Panc1 (cell line): ENCODE results near the gene NHEJ1. TPM values are rescaled to one million over a fixed set of nuclear protein-coding genes. Genes with fewer than 3 reads are reported as not detected.
A peak's percentile ranks its signal among the peaks of the same experiment; 100 is the strongest.

ENCODE experiments used
- ATAC-seq: fragments of 200-7000 bp; cut with Tn5 transposase; 2 replicates; pipeline ENCODE4 v1.9.1; 2020; ENCODE audit warnings: mild to moderate bottlenecking, moderate library complexity
- BruUV-seq: library from RNA; stranded (reverse); fragments of 400-500 nt; replicated peaks from 2 replicates; lab custom pipeline; 2021; lab: Mats Ljungman, UMichigan
- CTCF ChIA-PET: fragments of 300-600 bp; sonication (Branson Sonifier 250); formaldehyde crosslinking; loops from one replicate; lab custom pipeline; 2022; ENCODE audit warnings: antibody characterized with exemption; lab: Charles Lee
- POLR2A ChIA-PET: fragments of 300-600 bp; sonication (Branson Sonifier 250); formaldehyde crosslinking; loops from one replicate; lab custom pipeline; 2022; ENCODE audit warnings: antibody characterized with exemption; lab: Charles Lee
- DNase-seq: peaks from one replicate; pipeline ENCODE4 v3.0.0-alpha.2; 2010; ENCODE audit warnings: low read depth, low spot score
- H3K27ac ChIP-seq: 2 replicates; pipeline ENCODE4 v1.5.1; 2011; ENCODE audit warnings: mild to moderate bottlenecking, low read length, inconsistent platforms
- H3K27me3 ChIP-seq: fragments of 200-500 bp; sonication (Bioruptor generic); 2 replicates; pipeline ENCODE4 v1.6.0; 2014; ENCODE audit warnings: low read length, inconsistent platforms; ENCODE audit not compliant: control insufficient read depth, insufficient read depth
- H3K36me3 ChIP-seq: fragments of 200-500 bp; sonication (Bioruptor generic); 2 replicates; pipeline ENCODE4 v1.5.1; 2014; ENCODE audit warnings: inconsistent platforms, mild to moderate bottlenecking, low read length, moderate library complexity; ENCODE audit not compliant: control insufficient read depth, insufficient read depth
- H3K4me1 ChIP-seq: 2 replicates; pipeline ENCODE4 v1.5.1; 2011; ENCODE audit warnings: inconsistent platforms, mild to moderate bottlenecking, low read length, moderate library complexity; ENCODE audit not compliant: control insufficient read depth, insufficient read depth
- H3K4me3 ChIP-seq, 2 experiments: 2 replicates each; pipeline ENCODE4 v1.5.1; 2011 to 2012; ENCODE audit warnings: low read depth in 2 of 2, low read length in 2 of 2, mild to moderate bottlenecking in 2 of 2, inconsistent platforms in 1 of 2, moderate library complexity in 1 of 2
- H3K9me3 ChIP-seq: fragments of 200-500 bp; sonication (Bioruptor generic); 2 replicates; pipeline ENCODE4 v1.5.1; 2014; ENCODE audit warnings: low read depth, mild to moderate bottlenecking, inconsistent platforms, low read length, moderate library complexity; ENCODE audit not compliant: control insufficient read depth, insufficient read depth
- CTCF ChIP-seq: fragments of 450-650 bp; IDR thresholded peaks from 2 replicates; pipeline ENCODE4 v1.5.1; 2017; ENCODE audit warnings: mild to moderate bottlenecking
- POLR2AphosphoS5 ChIP-seq: IDR thresholded peaks from 2 replicates; pipeline ENCODE4 v1.6.1; 2012; ENCODE audit warnings: mild to moderate bottlenecking, low read depth, low read length, moderate library complexity
- REST ChIP-seq, 2 experiments: IDR thresholded peaks; 2 replicates each; pipeline ENCODE4 v1.6.1; 2011 to 2012; ENCODE audit warnings: low read depth in 2 of 2, control low read depth in 1 of 2, low read length in 1 of 2, mild to moderate bottlenecking in 1 of 2, moderate library complexity in 1 of 2; ENCODE audit not compliant: insufficient read depth in 1 of 2
- SIN3A ChIP-seq: IDR thresholded peaks from 2 replicates; pipeline ENCODE4 v1.6.1; 2012; ENCODE audit warnings: low read depth, mild to moderate bottlenecking, low read length, moderate library complexity, borderline replicate concordance; ENCODE audit not compliant: insufficient read depth
- TCF7L2 ChIP-seq: IDR thresholded peaks from 2 replicates; pipeline ENCODE4 v1.6.1; 2011; ENCODE audit warnings: mild to moderate bottlenecking, low read depth, low read length, inconsistent platforms
- in situ Hi-C: cut with HindIII; loops from 2 replicates; pipeline ENCODE4 v1.10.0; 2016; ENCODE audit warnings: low sequenced_read_pairs, low pct_unique_long_range_greater_than_20kb
- intact Hi-C: fragments of 100-400 bp; cut with micrococcal nuclease; formaldehyde crosslinking; loops from one replicate; pipeline ENCODE4 v1.10.0; 2022; ENCODE audit not compliant: unreplicated experiment
- total RNA-seq: library from RNA; stranded (reverse); gene quantifications from one replicate; pipeline ENCODE4 v1.2.1, GENCODE V29; 2021; ENCODE audit not compliant: unreplicated experiment

The NHEJ1 gene
- total RNA-seq, 1 experiment from 2014 or later: 18.2 TPM

- no TSS peak for BruUV-seq
- DNase-seq (no peak), ATAC-seq (no peak)
- ChIA-PET POLR2A (interaction anchor here (0.6 kb wide), 1 partner anchor 19 kb away, joined by 4 read pairs; no protein-coding TSS in a partner anchor), CTCF (interaction anchor here (1.6 kb wide), 1 partner anchor 128 kb away, joined by 4 read pairs; no protein-coding TSS in a partner anchor)
- H3K9me3 ChIP-seq: no peaks in the 10 kb centered on the region
- H3K4me3 ChIP-seq: no peak overlapping the region
- intact Hi-C loops: loop anchor here (5.0 to 10.0 kb wide), 4 partner anchors 100 to 303 kb away; partner anchors contain the start of genes CRYBA2 and WNT6
- H3K36me3 ChIP-seq: no peaks in the 10 kb centered on the region
- H3K27me3 ChIP-seq: no peaks in the 10 kb centered on the region
- H3K27ac ChIP-seq: no peak overlapping the region
- in situ Hi-C loops: no loop called here
- H3K4me1 ChIP-seq: peaks cover 5% of the 10 kb centered on the region
- TF ChIP-seq SIN3A (no peak), CTCF (no peak), TCF7L2 (no peak), REST (IDR thresholded peaks at IDR 0.05; ENCODE audit: insufficient read depth in 1 of 2, low read depth in 2 of 2, low read length in 1 of 2) (no peak), POLR2AphosphoS5 (no peak)
Observed at GRCh38 chr2:219157396-219157795, 3.2 kb downstream of the NHEJ1 start.

GRCh38 chr2:219155054-219155644 is 5.5 kb downstream of the NHEJ1 start:
- Histone ChIP-seq H3K9me3 (no peaks in the 10 kb centered on the region), H3K27ac (no peak overlapping the region), H3K36me3 (no peaks in the 10 kb centered on the region), H3K4me1 (peaks cover 5% of the 10 kb centered on the region), H3K27me3 (no peaks in the 10 kb centered on the region), H3K4me3 (no peak overlapping the region)
- peak; percentile 72 for ATAC-seq
- intact Hi-C loops (loop anchor here (5.0 to 10.0 kb wide), 4 partner anchors 98 to 300 kb away; partner anchors contain the start of genes CRYBA2 and WNT6), in situ Hi-C loops (no loop called here)
- no TSS peak for BruUV-seq
- DNase-seq: peak; percentile 39
- POLR2A ChIA-PET: no interaction called here
- no peak for TF ChIP-seq SIN3A
- no peak for TF ChIP-seq REST (IDR thresholded peaks at IDR 0.05; ENCODE audit: insufficient read depth in 1 of 2, low read depth in 2 of 2, low read length in 1 of 2)
- TF ChIP-seq CTCF: peak; percentile 59
- TF ChIP-seq POLR2AphosphoS5: no peak
- CTCF ChIA-PET: interaction anchor here (0.7 to 1.9 kb wide), 11 partner anchors 21 to 175 kb away, joined by 3 to 14 read pairs (median 4); no protein-coding TSS in a partner anchor
